GM21528 (cell line): ENCODE measurements around the gene SFMBT1.
"Not testable (repeated sequence)": the region's sequence is repeated elsewhere in the genome, so short reads cannot be mapped to it uniquely, and the experiment has no call there.

ENCODE experiments used
- ATAC-seq: cut with Tn5 transposase; IDR thresholded peaks from one replicate; pipeline ENCODE4 v1.9.1; 2021; ENCODE audit warnings: mild to moderate bottlenecking, moderate library complexity; ENCODE audit not compliant: unreplicated experiment, low FRiP score

SFMBT1 gene

GRCh38 chr3:53038679-53039375 is 7.0 kb downstream of the SFMBT1 start:
- ATAC-seq, result no peak

GRCh38 chr3:53035825-53036619 is 9.9 kb downstream of the SFMBT1 start:
- no peak for ATAC-seq

DNA sequence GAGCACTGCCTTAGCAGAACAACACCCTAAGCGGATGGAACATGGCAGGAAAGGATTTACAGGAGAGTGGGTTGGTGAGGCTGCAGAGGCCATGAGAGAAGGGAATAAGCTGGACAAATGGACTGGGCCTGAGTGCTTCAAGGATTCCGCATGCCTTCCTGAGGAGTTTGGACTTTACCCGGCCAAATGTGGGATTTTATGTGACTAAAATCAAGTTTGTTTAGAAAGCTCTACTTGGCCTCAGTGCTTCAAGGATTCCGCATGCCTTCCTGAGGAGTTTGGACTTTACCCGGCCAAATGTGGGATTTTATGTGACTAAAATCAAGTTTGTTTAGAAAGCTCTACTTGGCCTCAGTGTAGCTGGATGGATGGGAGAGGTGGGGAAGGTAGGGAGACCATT is 10.9 kb downstream of the SFMBT1 start:
- not testable (repeated sequence) for ATAC-seq

GRCh38 chr3:53034411-53034810 is 11.5 kb downstream of the SFMBT1 start:
- ATAC-seq, result not testable (repeated sequence)

DNA sequence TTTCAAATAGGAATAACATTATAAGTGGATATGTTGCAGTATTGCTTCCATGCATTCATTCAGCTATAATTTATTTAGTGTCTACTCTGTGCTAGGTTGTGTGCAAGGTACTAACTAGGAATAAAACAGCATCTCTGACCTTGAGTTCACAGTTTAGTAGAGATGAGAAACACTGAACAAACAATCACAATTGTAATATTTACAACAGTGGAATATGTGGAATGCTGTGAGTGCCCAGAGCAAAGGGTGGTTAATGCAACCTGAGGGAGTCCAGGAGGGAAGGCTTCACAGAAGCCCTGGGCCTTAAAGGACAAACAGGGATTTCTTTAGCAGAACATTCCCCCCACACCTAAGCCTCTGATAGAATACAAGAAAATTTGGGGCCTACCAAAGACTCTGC is 13.3 kb downstream of the SFMBT1 start:
- no peak for ATAC-seq

DNA sequence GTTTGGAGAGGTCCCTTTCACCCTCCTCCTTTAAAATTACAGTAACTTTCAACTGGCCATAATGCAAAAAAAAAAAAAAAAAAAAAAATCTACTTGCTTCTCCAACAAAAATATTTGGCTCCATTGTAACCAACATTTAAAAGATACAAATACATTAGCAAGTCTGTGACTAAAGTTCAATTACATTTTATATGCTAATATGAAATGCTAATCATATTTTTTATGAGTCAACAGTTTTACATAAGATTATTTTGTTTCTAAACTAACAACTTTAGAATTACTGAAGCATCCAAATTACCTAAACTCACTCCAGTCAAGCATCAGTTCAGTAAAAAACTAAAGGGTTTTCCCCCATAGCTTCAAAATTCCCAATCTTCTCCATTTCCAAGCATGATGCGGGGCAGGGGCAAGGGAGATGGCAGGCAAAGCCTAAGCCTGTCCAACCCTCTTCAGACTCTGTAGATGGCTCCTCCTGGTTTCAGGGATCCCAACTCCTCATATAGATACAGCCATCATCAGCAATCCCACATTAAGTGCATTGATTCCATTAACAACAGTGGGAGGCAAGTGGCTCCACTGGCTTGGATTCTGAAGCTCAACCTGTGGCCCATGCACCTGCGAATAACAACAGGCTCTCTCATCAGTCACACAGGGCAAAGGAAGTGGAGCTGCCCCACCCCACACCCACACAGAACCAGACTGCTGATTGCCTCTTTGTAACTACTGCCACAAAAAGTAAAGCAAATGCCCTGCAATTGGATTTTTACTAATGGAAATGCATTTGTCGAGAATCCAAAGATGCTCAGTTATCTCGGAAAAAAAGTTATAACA is 15.0 kb downstream of the SFMBT1 start:
- ATAC-seq, result no peak

DNA sequence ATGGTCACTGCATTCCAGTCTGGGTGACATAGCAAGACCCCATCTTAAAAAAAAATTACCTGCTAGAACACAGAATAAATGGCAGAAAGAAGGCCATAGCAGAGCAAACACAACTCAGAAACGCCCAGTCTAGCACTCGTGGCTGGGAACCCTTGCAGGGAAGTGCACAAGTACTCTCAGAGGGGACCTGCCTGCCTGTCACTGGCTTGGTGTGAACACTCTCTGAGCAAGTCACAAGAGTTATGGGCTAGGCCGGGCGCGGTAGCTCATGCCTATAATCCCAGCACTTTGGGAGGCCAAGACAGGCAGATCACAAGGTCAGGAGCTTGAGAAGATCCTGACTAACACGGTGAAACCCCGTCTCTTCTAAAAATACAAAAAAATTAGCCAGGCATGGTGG is 17.2 kb downstream of the SFMBT1 start:
- no peak for ATAC-seq

GRCh38 chr3:53027254-53027844 is 18.5 kb downstream of the SFMBT1 start:
- no peak for ATAC-seq

GRCh38 chr3:53026382-53027162 is 19.3 kb downstream of the SFMBT1 start:
- ATAC-seq, result no peak

DNA sequence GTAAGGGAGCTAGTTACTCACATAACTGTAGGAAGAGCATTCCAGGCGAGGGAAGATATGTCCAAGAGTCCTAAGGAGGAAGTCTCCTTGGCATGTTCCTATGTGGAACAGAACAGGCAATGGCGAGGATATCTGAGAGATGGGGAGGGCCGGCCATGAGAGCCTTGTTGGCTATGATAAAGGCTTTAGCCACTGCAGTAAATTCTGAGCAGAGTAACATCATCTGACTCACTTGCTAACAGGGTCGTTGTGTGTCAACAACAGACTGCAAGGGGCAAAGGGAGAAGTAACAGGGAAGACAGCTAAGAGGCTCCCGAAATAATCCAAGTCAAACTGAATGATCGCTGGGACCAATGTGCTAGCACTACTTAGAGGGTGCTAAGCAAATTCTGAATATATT is 21.6 kb downstream of the SFMBT1 start:
- ATAC-seq, result no peak

DNA sequence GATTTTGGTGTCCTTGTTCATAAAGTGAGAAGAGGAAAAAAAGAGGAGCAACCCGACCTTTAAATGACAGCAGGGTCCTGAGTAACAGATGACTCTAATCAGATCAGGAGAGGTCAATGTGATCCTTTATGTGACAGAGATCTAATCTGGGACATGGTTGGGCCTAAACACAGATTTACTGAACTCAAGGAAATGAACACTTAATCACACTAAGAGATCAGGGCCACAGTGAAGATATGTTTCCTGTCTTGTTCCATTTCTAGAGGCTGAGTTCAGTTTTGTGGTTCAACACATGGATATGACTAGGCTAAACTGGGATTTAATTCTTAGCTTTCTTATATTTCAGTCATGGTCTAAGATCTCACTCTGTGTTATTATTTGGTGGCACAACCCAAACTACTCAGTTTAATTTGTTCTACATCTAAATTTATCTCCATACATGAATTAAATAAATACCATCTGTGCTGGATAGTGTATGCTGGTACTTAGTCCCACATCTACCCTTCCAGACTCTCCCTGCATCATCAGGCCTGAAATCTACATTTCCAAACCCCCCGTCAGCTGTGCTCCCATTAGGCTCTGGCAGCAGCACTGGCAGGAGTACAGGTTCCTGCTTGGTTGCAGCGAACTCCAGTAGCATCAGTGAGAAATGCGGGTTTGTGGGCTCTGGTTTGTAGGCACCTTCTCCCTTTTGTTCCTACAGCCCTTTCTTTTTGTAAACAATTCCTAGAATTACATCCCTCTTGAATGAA is 22.6 kb downstream of the SFMBT1 start:
- no peak for ATAC-seq

DNA sequence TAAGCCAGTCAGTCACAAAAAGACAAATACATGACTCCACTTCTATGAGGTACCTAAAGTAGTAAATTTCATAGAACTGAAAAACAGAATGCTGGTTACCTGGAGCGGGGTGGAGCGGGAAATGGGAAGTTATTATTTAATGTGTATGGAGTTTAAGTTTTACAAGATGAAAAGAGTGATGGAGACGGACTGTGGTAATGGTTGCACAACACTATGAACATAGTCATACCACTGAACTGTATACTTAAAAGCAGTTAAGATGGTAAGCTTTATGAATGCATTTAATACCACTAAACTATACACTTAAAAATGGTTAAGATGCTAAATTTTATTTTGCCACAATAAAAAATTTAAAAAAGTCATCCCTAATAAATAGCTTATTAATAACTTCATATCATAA is 23.2 kb downstream of the SFMBT1 start:
- ATAC-seq, result no peak

DNA sequence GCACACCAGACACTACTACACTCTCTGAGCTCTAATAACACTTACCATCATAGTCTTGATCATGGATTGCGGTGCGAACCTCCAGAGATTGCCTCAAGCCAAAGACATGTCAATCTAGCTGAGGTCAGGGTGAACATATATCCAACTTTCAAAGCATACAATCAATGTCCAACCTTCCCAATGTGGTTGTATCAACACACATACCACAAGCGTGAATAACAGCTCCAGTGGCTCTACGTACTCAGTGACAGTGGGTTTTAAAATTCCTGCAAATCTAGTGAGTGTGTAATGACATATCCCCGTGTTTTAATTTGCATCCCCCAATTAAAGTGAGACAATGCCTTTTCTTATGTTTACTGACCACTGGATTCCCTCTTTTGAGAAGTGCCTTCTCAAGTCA is 29.6 kb downstream of the SFMBT1 start:
- no peak for ATAC-seq

DNA sequence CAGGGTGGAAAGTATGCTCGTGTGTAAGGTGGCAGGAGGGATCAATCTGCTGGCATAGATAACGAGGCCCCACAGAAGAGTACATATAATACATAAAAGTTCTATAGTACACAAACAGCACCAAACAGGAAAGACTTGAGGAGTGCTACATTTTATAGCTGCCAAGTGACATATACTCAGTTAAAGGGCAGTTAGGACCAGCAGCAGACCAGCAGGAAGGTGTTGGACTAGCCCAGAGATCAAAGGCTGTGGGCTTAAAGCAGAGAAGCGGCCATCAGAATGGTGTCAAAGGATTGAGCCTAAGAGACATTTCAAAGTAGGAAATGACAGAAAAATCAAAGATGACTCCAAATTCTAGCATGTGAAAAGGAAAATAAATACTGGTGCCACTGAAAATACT is 34.5 kb downstream of the SFMBT1 start:
- ATAC-seq, result no peak

GRCh38 chr3:53009826-53010539 is 35.9 kb downstream of the SFMBT1 start:
- ATAC-seq, result no peak

- no peak for ATAC-seq
Measured at GRCh38 chr3:53008932-53009331, 36.9 kb downstream of the SFMBT1 start.

GRCh38 chr3:53005854-53006513 is 39.9 kb downstream of the SFMBT1 start:
- ATAC-seq, result no peak

GRCh38 chr3:53005338-53005737 is 40.5 kb downstream of the SFMBT1 start:
- no peak for ATAC-seq
